ENCODE results near the gene PPP1R3D. TPM values are rescaled to one million over a fixed set of nuclear protein-coding genes. Genes with fewer than 3 reads are reported as not detected.
"Not testable (repeated sequence)": the region's sequence is repeated elsewhere in the genome, so short reads cannot be mapped to it uniquely, and the experiment has no call there.

PPP1R3D gene
- total RNA-seq, 4 donors from 2014 or later = 7.1 to 10.4 (median 7.6) TPM

DNA sequence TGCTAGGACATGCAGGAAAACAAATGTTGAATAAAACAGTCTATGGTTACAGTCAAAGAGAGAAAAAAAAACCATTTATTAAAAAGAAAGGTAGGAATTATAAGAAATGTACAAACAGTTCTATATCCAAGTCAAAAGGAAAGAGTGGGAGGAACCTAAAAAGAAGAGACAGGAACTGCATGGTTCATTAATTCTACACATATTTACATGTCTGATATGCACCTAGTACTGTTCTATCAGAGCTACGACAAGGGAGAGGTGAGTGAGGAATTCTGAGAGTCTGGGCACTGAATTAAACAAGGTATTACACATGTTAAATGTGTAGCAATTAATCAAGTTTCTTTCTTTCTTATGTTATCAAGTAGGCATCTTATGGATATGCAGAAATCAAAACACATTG lies 48.5 kb downstream of the PPP1R3D start:
- TF ChIP-seq, protein P1, sequence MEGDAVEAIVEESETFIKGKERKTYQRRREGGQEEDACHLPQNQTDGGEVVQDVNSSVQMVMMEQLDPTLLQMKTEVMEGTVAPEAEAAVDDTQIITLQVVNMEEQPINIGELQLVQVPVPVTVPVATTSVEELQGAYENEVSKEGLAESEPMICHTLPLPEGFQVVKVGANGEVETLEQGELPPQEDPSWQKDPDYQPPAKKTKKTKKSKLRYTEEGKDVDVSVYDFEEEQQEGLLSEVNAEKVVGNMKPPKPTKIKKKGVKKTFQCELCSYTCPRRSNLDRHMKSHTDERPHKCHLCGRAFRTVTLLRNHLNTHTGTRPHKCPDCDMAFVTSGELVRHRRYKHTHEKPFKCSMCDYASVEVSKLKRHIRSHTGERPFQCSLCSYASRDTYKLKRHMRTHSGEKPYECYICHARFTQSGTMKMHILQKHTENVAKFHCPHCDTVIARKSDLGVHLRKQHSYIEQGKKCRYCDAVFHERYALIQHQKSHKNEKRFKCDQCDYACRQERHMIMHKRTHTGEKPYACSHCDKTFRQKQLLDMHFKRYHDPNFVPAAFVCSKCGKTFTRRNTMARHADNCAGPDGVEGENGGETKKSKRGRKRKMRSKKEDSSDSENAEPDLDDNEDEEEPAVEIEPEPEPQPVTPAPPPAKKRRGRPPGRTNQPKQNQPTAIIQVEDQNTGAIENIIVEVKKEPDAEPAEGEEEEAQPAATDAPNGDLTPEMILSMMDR (IDR thresholded peaks at IDR 0.05) = no peak
- TF ChIP-seq POLR2A (IDR thresholded peaks at IDR 0.05) = no peak
- Histone ChIP-seq H3K4me3 (replicated peaks in 1 of 3) (no peak overlapping the region), H3K27me3 (no peaks in the 10 kb centered on the region), H3K36me3 (no peaks in the 10 kb centered on the region), H3K9me3 (no peaks in the 10 kb centered on the region), H3K4me1 (no peaks in the 10 kb centered on the region), H3K27ac (no peak overlapping the region)
- 73 to 79% methylated on average over 1 of the region's 1 CpG for WGBS, 2 donors
- intact Hi-C loops (cut with DNase I) = no loop called here
- DNase-seq = no peak

DNA sequence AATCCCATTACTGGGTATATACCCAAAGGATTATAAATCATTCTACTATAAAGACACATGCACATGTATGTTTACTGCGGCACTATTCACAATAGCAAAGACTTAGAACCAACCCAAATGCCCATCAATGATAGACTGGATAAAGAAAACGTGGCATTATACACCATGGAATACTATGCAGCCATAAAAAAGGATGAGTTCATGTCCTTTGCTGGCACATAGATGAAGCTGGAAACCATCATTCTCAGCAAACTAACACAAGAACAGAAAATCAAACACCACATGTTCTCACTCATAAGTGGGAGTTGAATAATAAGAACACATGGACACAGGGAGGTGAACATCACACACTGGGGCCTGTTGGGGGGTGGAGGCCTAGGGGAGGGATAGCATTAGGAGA lies 50.1 kb downstream of the PPP1R3D start:
- H3K36me3 ChIP-seq; DNase-seq; H3K4me1 ChIP-seq; intact Hi-C loops (cut with DNase I); H3K27me3 ChIP-seq; H3K9me3 ChIP-seq; H3K4me3 ChIP-seq (replicated peaks in 1 of 3); H3K27ac ChIP-seq: not testable (repeated sequence)
- 87 to 90% methylated on average over 2 of the region's 2 CpGs for WGBS, 2 donors

DNA sequence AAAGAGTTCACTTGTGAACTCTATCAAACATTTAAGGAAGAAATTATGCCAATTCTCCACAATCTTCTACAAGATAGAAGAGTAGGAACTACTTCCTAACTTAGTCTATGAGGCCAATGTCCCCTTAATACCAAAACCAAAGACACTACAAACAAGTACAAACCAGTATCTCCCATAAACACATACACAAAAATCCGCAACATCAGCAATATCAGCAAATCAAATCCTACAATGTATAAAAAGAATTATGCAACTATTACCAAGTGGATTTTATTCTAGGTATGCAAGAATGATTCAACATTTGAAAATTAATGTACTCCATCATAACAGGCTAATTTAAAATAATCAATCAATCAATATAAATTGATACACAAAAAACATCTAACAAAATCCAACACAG lies 52.1 kb downstream of the PPP1R3D start:
- H3K9me3 ChIP-seq = no peaks in the 10 kb centered on the region
- intact Hi-C loops (cut with DNase I) = no loop called here
- DNase-seq = no peak
- no peaks in the 10 kb centered on the region for H3K27me3 ChIP-seq
- no peak overlapping the region for H3K4me3 ChIP-seq (replicated peaks in 1 of 3)
- H3K4me1 ChIP-seq = no peaks in the 10 kb centered on the region
- H3K36me3 ChIP-seq = no peaks in the 10 kb centered on the region
- no peak overlapping the region for H3K27ac ChIP-seq
- 98 to 100% methylated on average over 1 of the region's 1 CpG for WGBS, 2 donors
- TF ChIP-seq POLR2A (IDR thresholded peaks at IDR 0.05) = no peak
- TF ChIP-seq, protein P1 (IDR thresholded peaks at IDR 0.05) = no peak

Other genes with a start within 250 kb of the PPP1R3D start
- 1 to 10 TPM; 1.9 to 8.5 (median 5.9) TPM for gene SYCP2, start 6.7 kb downstream of the PPP1R3D start, total RNA-seq
- gene FAM217B, start 84 bp upstream of the PPP1R3D start, total RNA-seq = 10 to 100 TPM in 3 of 4 donors, 1 to 10 TPM in 1; 9.4 to 15.9 (median 12.9) TPM
- 1 to 10 TPM in 3 of 4 donors, under 1 TPM in 1; 0.56 to 2.5 (median 1.5) TPM for gene CDH26, start 18.1 kb upstream of the PPP1R3D start, total RNA-seq

All from thyroid gland (tissue), 4 donors.